AG04450 (cell line): ENCODE results near the gene KCND2. TPM values are rescaled to one million over a fixed set of nuclear protein-coding genes. Genes with fewer than 3 reads are reported as not detected.

ENCODE experiments used
- CTCF ChIA-PET: fragments of 300-600, 350-600 bp; formaldehyde crosslinking; extraction: SDS; loops from one replicate; lab custom pipeline; 2022; ENCODE audit warnings: antibody characterized with exemption, inconsistent platforms; lab: Charles Lee
- POLR2A ChIA-PET: fragments of 350-600 bp; formaldehyde crosslinking; extraction: SDS; loops from one replicate; lab custom pipeline; 2021; ENCODE audit warnings: antibody characterized with exemption, inconsistent platforms; lab: Yijun Ruan, JAX
- DNase-seq: peaks from one replicate; pipeline ENCODE4 v3.0.0-alpha.2; 2011; ENCODE audit warnings: low read depth, low spot score
- H3K27ac ChIP-seq: one replicate; pipeline ENCODE4 v1.5.1; 2012; ENCODE audit warnings: low read depth, low read length, control low read depth
- H3K27me3 ChIP-seq: one replicate; pipeline ENCODE4 v1.6.0; 2012; ENCODE audit warnings: low read length; ENCODE audit not compliant: control insufficient read depth, insufficient read depth
- H3K4me3 ChIP-seq: 2 replicates; pipeline ENCODE4 v1.5.1; 2011; ENCODE audit warnings: mild to moderate bottlenecking, low read depth, low read length, control low read depth
- H3K9me3 ChIP-seq: 2 replicates; pipeline ENCODE4 v1.5.1; 2012; ENCODE audit warnings: low read length; ENCODE audit not compliant: control insufficient read depth, insufficient read depth
- CTCF ChIP-seq: IDR thresholded peaks from 2 replicates; pipeline ENCODE4 v1.5.1; 2011; ENCODE audit warnings: low read depth, low read length, control low read depth, inconsistent platforms
- polyA plus RNA-seq: library from polyadenylated mRNA; depleted of rRNA; stranded (reverse); fragments of >200 nt; gene quantifications from 2 replicates; pipeline ENCODE4 v1.2.3, GENCODE V29; 2011

Gene KCND2
- polyA plus RNA-seq, 1 experiment: 0.12 TPM

GRCh38 chr7:120304674-120305073 lies 31.7 kb downstream of the KCND2 start:
- Histone ChIP-seq H3K27ac (no peak overlapping the region), H3K27me3 (no peaks in the 10 kb centered on the region), H3K4me3 (no peak overlapping the region), H3K9me3 (no peaks in the 10 kb centered on the region)
- TF ChIP-seq CTCF: no peak
- ChIA-PET CTCF (no interaction called here), POLR2A (no interaction called here)
- no peak for DNase-seq

- CTCF ChIA-PET: interaction anchor here (1.1 kb wide), 1 partner anchor 372 kb away, joined by 4 read pairs; no protein-coding TSS in a partner anchor
- POLR2A ChIA-PET: no interaction called here
- TF ChIP-seq CTCF: no peak
- Histone ChIP-seq H3K4me3 (no peak overlapping the region), H3K27me3 (no peaks in the 10 kb centered on the region), H3K27ac (no peak overlapping the region), H3K9me3 (no peaks in the 10 kb centered on the region)
- DNase-seq: no peak
These were observed 35.1 kb downstream of the KCND2 start for GRCh38 chr7:120307991-120308545.

GRCh38 chr7:120311028-120311788 lies 38.2 kb downstream of the KCND2 start:
- CTCF ChIA-PET: no interaction called here

GRCh38 chr7:120320218-120320961 lies 47.4 kb downstream of the KCND2 start:
- Histone ChIP-seq H3K9me3 (no peaks in the 10 kb centered on the region), H3K27me3 (no peaks in the 10 kb centered on the region), H3K27ac (no peak overlapping the region), H3K4me3 (no peak overlapping the region)
- ChIA-PET CTCF (no interaction called here), POLR2A (no interaction called here)
- no peak for DNase-seq
- TF ChIP-seq CTCF: no peak

More at GRCh38 chr7:120311028-120311788, 38.2 kb downstream of the KCND2 start:
- no peak for DNase-seq
- POLR2A ChIA-PET: no interaction called here
- no peak overlapping the region for H3K4me3 ChIP-seq
- no peaks in the 10 kb centered on the region for H3K9me3 ChIP-seq
- TF ChIP-seq CTCF: no peak
- H3K27me3 ChIP-seq: no peaks in the 10 kb centered on the region
- H3K27ac ChIP-seq: no peak overlapping the region

GRCh38 chr7:120327054-120327453 lies 54.1 kb downstream of the KCND2 start:
- TF ChIP-seq CTCF: no peak
- Histone ChIP-seq H3K4me3 (no peak overlapping the region), H3K27me3 (no peaks in the 10 kb centered on the region), H3K27ac (no peak overlapping the region), H3K9me3 (no peaks in the 10 kb centered on the region)
- ChIA-PET POLR2A (no interaction called here), CTCF (no interaction called here)
- no peak for DNase-seq
